ENCODE data around the gene CLEC9A.
"Not testable (repeated sequence)": the region's sequence is repeated elsewhere in the genome, so short reads cannot be mapped to it uniquely, and the experiment has no call there.

CLEC9A gene

DNA sequence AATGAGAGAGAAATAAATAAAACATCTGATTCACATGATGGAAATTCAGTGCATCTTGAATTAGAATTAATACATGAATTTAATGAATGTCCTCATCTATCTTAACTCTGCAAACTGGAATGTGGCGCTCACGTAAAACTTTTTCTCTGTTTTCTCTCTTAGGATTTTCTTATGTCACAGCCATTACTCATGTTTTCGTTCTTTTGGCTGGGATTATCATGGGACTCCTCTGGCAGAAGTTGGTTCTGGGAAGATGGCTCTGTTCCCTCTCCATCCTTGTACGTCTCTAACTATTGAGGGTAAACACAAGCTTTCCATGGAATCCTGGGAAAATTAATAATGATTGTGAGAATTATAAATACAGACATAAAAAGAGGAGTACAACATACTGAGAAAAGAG lies 15.0 kb upstream of the CLEC9A start:
- ChIA-PET CTCF (no interaction called here), POLR2A (ENCODE audit: low non-redundant PET) (no interaction called here)
- TF ChIP-seq, protein P1, sequence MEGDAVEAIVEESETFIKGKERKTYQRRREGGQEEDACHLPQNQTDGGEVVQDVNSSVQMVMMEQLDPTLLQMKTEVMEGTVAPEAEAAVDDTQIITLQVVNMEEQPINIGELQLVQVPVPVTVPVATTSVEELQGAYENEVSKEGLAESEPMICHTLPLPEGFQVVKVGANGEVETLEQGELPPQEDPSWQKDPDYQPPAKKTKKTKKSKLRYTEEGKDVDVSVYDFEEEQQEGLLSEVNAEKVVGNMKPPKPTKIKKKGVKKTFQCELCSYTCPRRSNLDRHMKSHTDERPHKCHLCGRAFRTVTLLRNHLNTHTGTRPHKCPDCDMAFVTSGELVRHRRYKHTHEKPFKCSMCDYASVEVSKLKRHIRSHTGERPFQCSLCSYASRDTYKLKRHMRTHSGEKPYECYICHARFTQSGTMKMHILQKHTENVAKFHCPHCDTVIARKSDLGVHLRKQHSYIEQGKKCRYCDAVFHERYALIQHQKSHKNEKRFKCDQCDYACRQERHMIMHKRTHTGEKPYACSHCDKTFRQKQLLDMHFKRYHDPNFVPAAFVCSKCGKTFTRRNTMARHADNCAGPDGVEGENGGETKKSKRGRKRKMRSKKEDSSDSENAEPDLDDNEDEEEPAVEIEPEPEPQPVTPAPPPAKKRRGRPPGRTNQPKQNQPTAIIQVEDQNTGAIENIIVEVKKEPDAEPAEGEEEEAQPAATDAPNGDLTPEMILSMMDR (conservative IDR thresholded peaks at IDR 0.05; ENCODE audit: low read depth): no peak
- DNase-seq (ENCODE audit: low spot score): no peak
- H3K27ac ChIP-seq: no peak overlapping the region

DNA sequence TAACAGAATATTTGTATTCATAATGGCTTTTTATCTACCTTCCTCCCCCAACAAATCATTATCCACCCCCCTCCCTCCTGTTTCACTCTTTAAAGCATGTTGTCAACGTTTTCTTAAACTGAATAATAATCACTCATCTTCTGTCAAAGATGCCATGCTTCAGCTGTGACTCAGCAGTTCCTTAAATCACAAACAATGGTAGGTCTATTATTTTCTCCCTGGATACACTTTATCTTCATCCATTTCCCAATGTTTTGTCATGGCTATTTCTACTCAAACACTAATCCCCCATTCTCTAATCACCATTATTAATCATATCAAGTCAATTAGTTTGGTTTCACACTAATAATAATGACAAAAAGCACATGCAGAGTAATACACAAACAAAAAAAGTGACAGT lies 13.6 kb upstream of the CLEC9A start:
- TF ChIP-seq, protein P1 (conservative IDR thresholded peaks at IDR 0.05; ENCODE audit: low read depth): no peak
- peak; percentile 34 for DNase-seq (ENCODE audit: low spot score)
- POLR2A ChIA-PET (ENCODE audit: low non-redundant PET): no interaction called here
- no peak overlapping the region for H3K27ac ChIP-seq
- CTCF ChIA-PET: interaction anchor here (0.6 to 0.8 kb wide), 2 partner anchors 414 to 1453 kb away, joined by 3 read pairs; no protein-coding TSS in a partner anchor

DNA sequence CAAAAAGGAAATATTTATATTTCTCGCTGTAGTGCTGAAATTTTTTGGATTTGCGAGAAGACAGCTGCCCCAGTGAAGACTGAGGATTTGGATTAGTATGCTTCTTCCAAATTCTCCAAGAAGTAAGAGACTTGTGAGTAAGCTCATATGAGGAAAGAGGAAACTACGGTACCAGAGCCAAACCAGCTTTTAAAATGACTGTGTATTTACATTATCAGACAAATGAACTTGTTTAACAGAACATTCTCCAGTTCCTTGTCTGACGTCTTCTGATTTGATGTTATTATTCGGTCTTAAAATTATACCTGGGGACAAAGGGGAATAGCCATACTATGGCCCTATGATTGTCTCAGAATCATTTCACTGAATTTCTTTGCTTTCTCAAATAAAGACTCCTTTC lies 12.1 kb upstream of the CLEC9A start:
- no peak overlapping the region for H3K27ac ChIP-seq
- no peak for DNase-seq (ENCODE audit: low spot score)
- ChIA-PET POLR2A (ENCODE audit: low non-redundant PET) (no interaction called here), CTCF (no interaction called here)
- TF ChIP-seq, protein P1 (conservative IDR thresholded peaks at IDR 0.05; ENCODE audit: low read depth): no peak

DNA sequence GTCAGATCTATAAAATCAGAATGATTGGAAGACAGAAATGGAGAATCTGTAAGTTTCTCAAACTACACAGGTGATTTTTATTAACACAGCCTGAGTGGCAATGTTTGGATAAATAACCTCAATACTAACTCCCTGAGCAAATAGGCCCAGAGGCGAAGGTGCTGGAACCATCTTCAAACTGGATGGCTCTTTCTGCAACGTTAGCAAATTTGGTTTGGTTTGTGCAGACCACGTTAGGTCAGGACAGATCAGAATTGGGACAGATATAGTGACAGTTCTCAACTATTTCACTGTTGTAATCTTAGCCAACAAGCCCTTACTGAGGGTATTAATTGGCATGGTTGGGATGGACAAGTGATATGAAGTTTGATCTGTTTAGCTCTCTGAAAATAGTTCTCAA lies 9.1 kb upstream of the CLEC9A start:
- H3K27ac ChIP-seq: no peak overlapping the region
- TF ChIP-seq, protein P1 (conservative IDR thresholded peaks at IDR 0.05; ENCODE audit: low read depth): no peak
- DNase-seq (ENCODE audit: low spot score): no peak
- ChIA-PET CTCF (no interaction called here), POLR2A (ENCODE audit: low non-redundant PET) (no interaction called here)

DNA sequence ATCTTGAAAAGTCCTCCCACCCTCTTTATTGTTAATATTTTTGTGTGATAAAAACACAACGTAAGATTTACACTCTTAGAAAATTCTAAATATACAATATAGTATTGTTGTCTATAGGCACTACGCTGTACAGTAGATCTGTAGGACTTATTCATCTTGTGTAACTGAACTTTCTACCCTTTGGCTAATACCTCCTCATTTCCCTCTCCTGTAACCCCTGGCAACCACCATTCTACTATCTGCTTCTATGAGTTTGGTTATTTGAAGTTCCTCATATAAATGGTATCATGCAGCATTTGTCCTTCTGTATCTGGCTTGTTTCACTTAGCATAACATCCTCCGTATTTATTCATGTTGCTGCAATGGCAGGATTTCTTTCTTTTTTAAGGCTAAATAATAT lies 5.2 kb upstream of the CLEC9A start:
- ChIA-PET CTCF (no interaction called here), POLR2A (ENCODE audit: low non-redundant PET) (no interaction called here)
- no peak for DNase-seq (ENCODE audit: low spot score)
- no peak overlapping the region for H3K27ac ChIP-seq
- TF ChIP-seq, protein P1 (conservative IDR thresholded peaks at IDR 0.05; ENCODE audit: low read depth): no peak

DNA sequence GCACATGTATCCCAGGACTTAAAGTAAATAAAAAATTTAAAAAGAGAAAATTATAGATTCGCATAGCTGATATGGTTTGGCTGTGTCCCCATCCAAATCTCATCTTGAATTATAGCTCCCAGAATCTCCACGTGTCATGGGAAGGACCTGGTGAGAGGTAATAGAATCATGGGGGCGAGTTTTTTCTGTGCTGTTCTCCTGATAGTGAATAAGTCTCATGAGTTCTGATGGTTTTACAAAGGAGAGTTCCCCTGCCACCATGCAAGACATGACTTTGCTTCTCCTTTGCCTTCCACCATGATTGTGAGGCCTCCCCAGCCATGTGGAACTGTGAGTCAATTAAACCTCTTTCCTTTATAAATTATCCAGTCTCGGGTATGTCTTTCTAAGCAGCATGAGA lies 3.8 kb upstream of the CLEC9A start:
- CTCF ChIA-PET; POLR2A ChIA-PET (ENCODE audit: low non-redundant PET); H3K27ac ChIP-seq; DNase-seq (ENCODE audit: low spot score): not testable (repeated sequence)

DNA sequence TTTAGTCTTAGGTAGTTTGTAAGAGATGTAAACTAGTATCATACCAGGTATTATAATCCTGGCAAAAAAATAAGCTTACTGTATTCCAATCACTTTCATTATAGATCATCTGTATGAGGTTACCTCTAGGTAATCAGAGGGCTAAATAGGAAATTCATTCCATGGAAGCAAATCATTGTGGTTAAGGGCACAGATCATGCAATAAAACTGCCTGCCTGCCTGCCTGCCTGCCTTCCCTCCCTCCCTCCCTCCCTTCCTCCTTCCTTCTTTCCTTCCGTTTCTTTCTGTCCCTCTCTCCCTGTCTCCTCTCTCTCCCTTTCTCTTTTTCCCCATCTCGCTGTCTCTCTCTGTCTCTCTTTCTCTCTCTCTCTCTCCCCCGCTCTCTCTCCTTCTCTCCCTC lies 3.2 kb upstream of the CLEC9A start:
- no peak for DNase-seq (ENCODE audit: low spot score)
- no peak overlapping the region for H3K27ac ChIP-seq
- ChIA-PET POLR2A (ENCODE audit: low non-redundant PET) (no interaction called here), CTCF (no interaction called here)
- TF ChIP-seq, protein P1 (conservative IDR thresholded peaks at IDR 0.05; ENCODE audit: low read depth): no peak
